Measurements from ENCODE around the gene MPZL2. TPM values are rescaled to one million over a fixed set of nuclear protein-coding genes. Genes with fewer than 3 reads are reported as not detected.

The MPZL2 gene
- total and polyA plus RNA-seq, 2 of the 13 experiments (the other 11 are each of a cell fraction or from before 2014, with no cell fraction given): 27.9 to 53.7 TPM

DNA sequence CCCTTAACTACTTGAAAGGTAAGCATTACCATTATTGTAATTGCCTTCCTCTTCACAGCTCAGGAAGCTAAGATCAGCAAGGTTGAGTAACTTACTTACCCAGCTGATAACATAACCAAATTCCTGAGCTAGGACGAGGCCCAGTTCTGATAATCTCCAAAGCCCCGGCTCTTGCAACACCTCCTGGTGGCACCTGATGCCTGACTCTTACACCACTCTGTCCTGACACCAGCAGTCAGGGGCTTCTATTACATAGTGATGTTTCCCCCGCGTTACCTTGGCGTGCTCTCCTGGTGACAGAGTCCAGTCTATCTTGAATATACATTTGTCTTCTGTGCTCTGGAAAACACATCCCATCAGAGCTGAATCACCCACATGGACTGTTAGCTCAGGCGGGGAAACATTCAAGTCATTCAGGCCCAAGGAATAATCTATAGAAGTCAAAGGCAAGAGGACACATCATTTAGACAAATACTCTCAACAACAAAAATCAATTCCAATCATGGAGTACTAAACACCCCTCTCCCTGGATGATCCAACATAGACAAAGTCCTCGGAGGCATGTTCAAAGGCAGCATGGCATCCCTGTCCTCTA lies 51.9 kb downstream of the MPZL2 start (continued):
- TF ChIP-seq, protein P1, sequence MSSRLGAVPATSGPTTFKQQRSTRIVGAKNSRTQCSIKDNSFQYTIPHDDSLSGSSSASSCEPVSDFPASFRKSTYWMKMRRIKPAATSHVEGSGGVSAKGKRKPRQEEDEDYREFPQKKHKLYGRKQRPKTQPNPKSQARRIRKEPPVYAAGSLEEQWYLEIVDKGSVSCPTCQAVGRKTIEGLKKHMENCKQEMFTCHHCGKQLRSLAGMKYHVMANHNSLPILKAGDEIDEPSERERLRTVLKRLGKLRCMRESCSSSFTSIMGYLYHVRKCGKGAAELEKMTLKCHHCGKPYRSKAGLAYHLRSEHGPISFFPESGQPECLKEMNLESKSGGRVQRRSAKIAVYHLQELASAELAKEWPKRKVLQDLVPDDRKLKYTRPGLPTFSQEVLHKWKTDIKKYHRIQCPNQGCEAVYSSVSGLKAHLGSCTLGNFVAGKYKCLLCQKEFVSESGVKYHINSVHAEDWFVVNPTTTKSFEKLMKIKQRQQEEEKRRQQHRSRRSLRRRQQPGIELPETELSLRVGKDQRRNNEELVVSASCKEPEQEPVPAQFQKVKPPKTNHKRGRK (CRISPR knock-in tag; IDR thresholded peaks at IDR 0.05): no peak
- TF ChIP-seq FOXO1 (CRISPR knock-in tag; IDR thresholded peaks at IDR 0.05) (peak; percentile 85), PHB2 (IDR thresholded peaks at IDR 0.05; ENCODE audit: partially characterized antibody) (no peak), MYC (CRISPR knock-in tag; IDR thresholded peaks at IDR 0.05; ENCODE audit: borderline replicate concordance) (peak; percentile 74), ZFP37 (CRISPR knock-in tag; IDR thresholded peaks at IDR 0.05; ENCODE audit: borderline replicate concordance) (no peak), RFX1 (IDR thresholded peaks at IDR 0.05) (peak; percentile 55; the same call in 1 of the 2 replicates), ZNF563 (CRISPR knock-in tag; IDR thresholded peaks at IDR 0.05) (no peak), STAT5B (CRISPR knock-in tag; IDR thresholded peaks at IDR 0.05) (peak; percentile 78; the same call in 1 of the 2 replicates)
- TF ChIP-seq, protein P2, sequence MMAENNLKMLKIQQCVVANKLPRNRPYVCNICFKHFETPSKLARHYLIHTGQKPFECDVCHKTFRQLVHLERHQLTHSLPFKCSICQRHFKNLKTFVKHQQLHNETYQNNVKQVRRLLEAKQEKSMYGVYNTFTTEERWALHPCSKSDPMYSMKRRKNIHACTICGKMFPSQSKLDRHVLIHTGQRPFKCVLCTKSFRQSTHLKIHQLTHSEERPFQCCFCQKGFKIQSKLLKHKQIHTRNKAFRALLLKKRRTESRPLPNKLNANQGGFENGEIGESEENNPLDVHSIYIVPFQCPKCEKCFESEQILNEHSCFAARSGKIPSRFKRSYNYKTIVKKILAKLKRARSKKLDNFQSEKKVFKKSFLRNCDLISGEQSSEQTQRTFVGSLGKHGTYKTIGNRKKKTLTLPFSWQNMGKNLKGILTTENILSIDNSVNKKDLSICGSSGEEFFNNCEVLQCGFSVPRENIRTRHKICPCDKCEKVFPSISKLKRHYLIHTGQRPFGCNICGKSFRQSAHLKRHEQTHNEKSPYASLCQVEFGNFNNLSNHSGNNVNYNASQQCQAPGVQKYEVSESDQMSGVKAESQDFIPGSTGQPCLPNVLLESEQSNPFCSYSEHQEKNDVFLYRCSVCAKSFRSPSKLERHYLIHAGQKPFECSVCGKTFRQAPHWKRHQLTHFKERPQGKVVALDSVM (CRISPR knock-in tag; IDR thresholded peaks at IDR 0.05): no peak
- TF ChIP-seq, protein P3, sequence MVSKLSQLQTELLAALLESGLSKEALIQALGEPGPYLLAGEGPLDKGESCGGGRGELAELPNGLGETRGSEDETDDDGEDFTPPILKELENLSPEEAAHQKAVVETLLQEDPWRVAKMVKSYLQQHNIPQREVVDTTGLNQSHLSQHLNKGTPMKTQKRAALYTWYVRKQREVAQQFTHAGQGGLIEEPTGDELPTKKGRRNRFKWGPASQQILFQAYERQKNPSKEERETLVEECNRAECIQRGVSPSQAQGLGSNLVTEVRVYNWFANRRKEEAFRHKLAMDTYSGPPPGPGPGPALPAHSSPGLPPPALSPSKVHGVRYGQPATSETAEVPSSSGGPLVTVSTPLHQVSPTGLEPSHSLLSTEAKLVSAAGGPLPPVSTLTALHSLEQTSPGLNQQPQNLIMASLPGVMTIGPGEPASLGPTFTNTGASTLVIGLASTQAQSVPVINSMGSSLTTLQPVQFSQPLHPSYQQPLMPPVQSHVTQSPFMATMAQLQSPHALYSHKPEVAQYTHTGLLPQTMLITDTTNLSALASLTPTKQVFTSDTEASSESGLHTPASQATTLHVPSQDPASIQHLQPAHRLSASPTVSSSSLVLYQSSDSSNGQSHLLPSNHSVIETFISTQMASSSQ (IDR thresholded peaks at IDR 0.05; ENCODE audit: low read depth): peak; percentile 84
- TF ChIP-seq, protein P3 (CRISPR knock-in tag; IDR thresholded peaks at IDR 0.05; ENCODE audit: borderline replicate concordance): peak; percentile 94
- TF ChIP-seq, protein P4, sequence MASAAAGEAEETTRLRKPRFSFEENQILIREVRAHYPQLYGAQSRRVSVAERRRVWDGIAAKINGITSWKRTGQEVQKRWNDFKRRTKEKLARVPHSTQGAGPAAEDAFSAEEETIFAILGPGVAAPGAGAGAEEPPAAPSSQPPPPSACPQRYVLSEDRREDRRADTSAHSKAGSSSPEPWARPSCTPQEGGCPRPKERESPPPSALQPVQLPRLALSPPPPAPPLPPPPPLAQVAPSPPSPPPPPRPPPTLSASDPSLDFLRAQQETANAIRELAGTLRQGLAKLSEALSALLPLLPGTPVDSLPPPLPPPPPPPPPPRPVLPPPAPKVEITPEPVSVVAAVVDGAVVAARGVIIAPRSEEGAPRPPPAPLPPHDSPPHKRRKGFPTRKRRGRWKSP (CRISPR knock-in tag; IDR thresholded peaks at IDR 0.05): peak; percentile 30; the same call in 1 of the 2 replicates
- TF ChIP-seq, protein P5, sequence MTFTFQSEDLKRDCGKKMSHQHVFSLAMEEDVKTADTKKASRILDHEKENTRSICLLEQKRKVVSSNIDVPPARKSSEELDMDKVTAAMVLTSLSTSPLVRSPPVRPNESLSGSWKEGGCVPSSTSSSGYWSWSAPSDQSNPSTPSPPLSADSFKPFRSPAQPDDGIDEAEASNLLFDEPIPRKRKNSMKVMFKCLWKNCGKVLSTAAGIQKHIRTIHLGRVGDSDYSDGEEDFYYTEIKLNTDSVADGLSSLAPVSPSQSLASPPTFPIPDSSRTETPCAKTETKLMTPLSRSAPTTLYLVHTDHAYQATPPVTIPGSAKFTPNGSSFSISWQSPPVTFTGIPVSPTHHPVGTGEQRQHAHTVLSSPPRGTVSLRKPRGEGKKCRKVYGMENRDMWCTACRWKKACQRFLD (CRISPR knock-in tag; IDR thresholded peaks at IDR 0.05; ENCODE audit: borderline replicate concordance): peak; percentile 42; the same call in 1 of the 2 replicates
- TF ChIP-seq, protein P6, sequence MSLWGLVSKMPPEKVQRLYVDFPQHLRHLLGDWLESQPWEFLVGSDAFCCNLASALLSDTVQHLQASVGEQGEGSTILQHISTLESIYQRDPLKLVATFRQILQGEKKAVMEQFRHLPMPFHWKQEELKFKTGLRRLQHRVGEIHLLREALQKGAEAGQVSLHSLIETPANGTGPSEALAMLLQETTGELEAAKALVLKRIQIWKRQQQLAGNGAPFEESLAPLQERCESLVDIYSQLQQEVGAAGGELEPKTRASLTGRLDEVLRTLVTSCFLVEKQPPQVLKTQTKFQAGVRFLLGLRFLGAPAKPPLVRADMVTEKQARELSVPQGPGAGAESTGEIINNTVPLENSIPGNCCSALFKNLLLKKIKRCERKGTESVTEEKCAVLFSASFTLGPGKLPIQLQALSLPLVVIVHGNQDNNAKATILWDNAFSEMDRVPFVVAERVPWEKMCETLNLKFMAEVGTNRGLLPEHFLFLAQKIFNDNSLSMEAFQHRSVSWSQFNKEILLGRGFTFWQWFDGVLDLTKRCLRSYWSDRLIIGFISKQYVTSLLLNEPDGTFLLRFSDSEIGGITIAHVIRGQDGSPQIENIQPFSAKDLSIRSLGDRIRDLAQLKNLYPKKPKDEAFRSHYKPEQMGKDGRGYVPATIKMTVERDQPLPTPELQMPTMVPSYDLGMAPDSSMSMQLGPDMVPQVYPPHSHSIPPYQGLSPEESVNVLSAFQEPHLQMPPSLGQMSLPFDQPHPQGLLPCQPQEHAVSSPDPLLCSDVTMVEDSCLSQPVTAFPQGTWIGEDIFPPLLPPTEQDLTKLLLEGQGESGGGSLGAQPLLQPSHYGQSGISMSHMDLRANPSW (CRISPR knock-in tag; IDR thresholded peaks at IDR 0.05; ENCODE audit: borderline replicate concordance): peak; percentile 60; the same call in 1 of the 2 replicates
- TF ChIP-seq, protein P7, sequence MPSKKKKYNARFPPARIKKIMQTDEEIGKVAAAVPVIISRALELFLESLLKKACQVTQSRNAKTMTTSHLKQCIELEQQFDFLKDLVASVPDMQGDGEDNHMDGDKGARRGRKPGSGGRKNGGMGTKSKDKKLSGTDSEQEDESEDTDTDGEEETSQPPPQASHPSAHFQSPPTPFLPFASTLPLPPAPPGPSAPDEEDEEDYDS (CRISPR knock-in tag; IDR thresholded peaks at IDR 0.05): peak; percentile 42; the same call in 1 of the 2 replicates
